Keratinocyte (primary cell): ENCODE results near the gene SEMA3E. TPM values are rescaled to one million over a fixed set of nuclear protein-coding genes. Genes with fewer than 3 reads are reported as not detected.

Source experiments
- DNase-seq: peaks from one replicate; pipeline ENCODE4 v3.0.0-alpha.2; 2011; ENCODE audit warnings: low read depth, missing footprints, low spot score
- FAIRE-seq: peaks from 2 replicates; lab custom pipeline; 2011; peaks lifted over from hg19 to GRCh38; lab: Jason Lieb, UNC
- H2AFZ ChIP-seq: 2 replicates; pipeline ENCODE4 v1.6.0; 2012; ENCODE audit warnings: low read length, control low read depth, inconsistent platforms; ENCODE audit not compliant: control insufficient read depth
- H3K27ac ChIP-seq: 2 replicates; pipeline ENCODE4 v1.5.1; 2011; ENCODE audit warnings: low read length; ENCODE audit not compliant: control insufficient read depth, insufficient read depth
- H3K27me3 ChIP-seq: 3 replicates; pipeline ENCODE4 v1.6.0; 2011; ENCODE audit warnings: low read length; ENCODE audit not compliant: control insufficient read depth, insufficient read depth; ENCODE audit errors: extremely low read depth
- H3K36me3 ChIP-seq, 2 experiments: 2 replicates in 1 of 2; 3 replicates in 1 of 2; pipeline ENCODE4 v1.5.1; 2011; ENCODE audit warnings: low read length in 2 of 2, mild to moderate bottlenecking in 1 of 2; ENCODE audit not compliant: control insufficient read depth in 2 of 2, insufficient read depth in 2 of 2; ENCODE audit errors: extremely low read depth in 1 of 2
- H3K4me1 ChIP-seq: 3 replicates; pipeline ENCODE4 v1.5.1; 2011; ENCODE audit warnings: low read length; ENCODE audit not compliant: control insufficient read depth, insufficient read depth; ENCODE audit errors: extremely low read depth
- H3K4me2 ChIP-seq: 3 replicates; pipeline ENCODE4 v1.6.0; 2011; ENCODE audit warnings: low read depth, low read length; ENCODE audit not compliant: control insufficient read depth, insufficient read depth; ENCODE audit errors: extremely low read depth
- H3K4me3 ChIP-seq, 3 experiments: fragments of 200-600 bp in 1 of 3; sonication (generic) in 1 of 3; 2 replicates in 2 of 3; 3 replicates in 1 of 3; pipeline ENCODE4 v1.5.1; 2011 to 2016; ENCODE audit warnings: low read length in 3 of 3, mild to moderate bottlenecking in 3 of 3, control low read depth in 2 of 3, inconsistent platforms in 1 of 3, low read depth in 1 of 3, mixed read lengths in 1 of 3, mixed run types in 1 of 3, moderate library complexity in 1 of 3; ENCODE audit not compliant: control insufficient read depth in 2 of 3, insufficient read depth in 2 of 3; ENCODE audit errors: extremely low read depth in 1 of 3
- H3K79me2 ChIP-seq: 2 replicates; pipeline ENCODE4 v1.6.0; 2012; ENCODE audit warnings: low read length; ENCODE audit not compliant: control insufficient read depth, insufficient read depth
- H3K9ac ChIP-seq: 3 replicates; pipeline ENCODE4 v1.6.0; 2011; ENCODE audit warnings: low read length; ENCODE audit not compliant: control insufficient read depth, insufficient read depth; ENCODE audit errors: extremely low read depth
- H3K9me1 ChIP-seq: 3 replicates; pipeline ENCODE4 v1.6.0; 2011; ENCODE audit warnings: low read length; ENCODE audit not compliant: control insufficient read depth, insufficient read depth; ENCODE audit errors: extremely low read depth
- H3K9me3 ChIP-seq: 2 replicates; pipeline ENCODE4 v1.5.1; 2012; ENCODE audit warnings: low read depth, low read length; ENCODE audit not compliant: control insufficient read depth
- H4K20me1 ChIP-seq: 3 replicates; pipeline ENCODE4 v1.6.0; 2011; ENCODE audit warnings: low read length; ENCODE audit not compliant: control insufficient read depth, insufficient read depth; ENCODE audit errors: extremely low read depth
- EZH2 ChIP-seq: IDR thresholded peaks from one replicate; pipeline ENCODE4 v1.6.1; 2012; ENCODE audit warnings: inconsistent platforms, mild to moderate bottlenecking, low read length, moderate library complexity
- dilution Hi-C: fragments of 300-500 bp; cut with MboI; formaldehyde crosslinking; loops from one replicate; pipeline ENCODE4 v1.7.0; 2020; ENCODE audit warnings: low sequenced_read_pairs; ENCODE audit not compliant: extremely low pct_ligation_motif_present
- polyA plus RNA-seq, 5 experiments: library from polyadenylated mRNA; depleted of rRNA in 3 of 5; stranded (reverse) in 3 of 5; stranded (forward) in 1 of 5; unstranded in 1 of 5; fragments of >200 nt; gene quantifications; 1 replicate in 1 of 5; 2 replicates in 3 of 5; 3 replicates in 1 of 5; pipeline versions ENCODE4 v1.2.1 to v1.2.3, GENCODE V29; 2011 to 2012; ENCODE audit warnings: missing spikeins in 2 of 5, low read depth in 1 of 5, low replicate concordance in 1 of 5
- TF ChIP-seq, protein P1 (sequence below), 3 experiments: IDR thresholded peaks in 1 of 3; conservative IDR thresholded peaks in 1 of 3; optimal IDR thresholded peaks in 1 of 3; 2 replicates in 2 of 3; 3 replicates in 1 of 3; pipeline versions ENCODE3 to v1.5.1; 2011; ENCODE audit warnings: low read length in 3 of 3, mild to moderate bottlenecking in 3 of 3, moderate library complexity in 2 of 3, control low read depth in 1 of 3, inconsistent platforms in 1 of 3; ENCODE audit not compliant: insufficient read depth in 2 of 3; ENCODE audit errors: extremely low read depth in 1 of 3

Gene SEMA3E
- polyA plus RNA-seq, 1 donor (not counting 4 experiments of a cell fraction or from before 2014, with no cell fraction given): 0.21 TPM

DNA sequence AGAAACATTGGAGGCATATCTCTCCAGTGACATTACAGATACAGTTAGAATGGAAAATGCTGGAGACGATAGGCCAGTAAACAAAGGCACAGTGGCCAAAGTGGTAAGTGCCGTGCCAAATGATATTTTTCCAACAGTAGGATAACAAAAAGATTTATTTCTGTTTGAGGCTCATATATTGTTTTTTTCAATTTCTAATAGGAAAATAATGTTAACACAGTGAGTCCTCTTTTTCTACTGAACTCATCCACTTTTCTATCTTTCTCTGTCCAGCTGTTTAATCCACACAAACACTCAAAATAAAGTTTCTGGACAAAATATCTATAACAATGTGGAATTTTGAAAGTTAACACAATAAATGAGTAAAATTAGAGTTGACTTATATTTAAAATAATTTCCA lies 201.3 kb downstream of the SEMA3E start:
- Histone ChIP-seq H3K27me3 (no peaks in the 10 kb centered on the region), H3K9me3 (no peaks in the 10 kb centered on the region), H3K4me2 (no peak overlapping the region), H3K27ac (no peak overlapping the region), H3K4me1 (no peaks in the 10 kb centered on the region), H3K36me3 (no peaks in the 10 kb centered on the region), H3K79me2 (no peaks in the 10 kb centered on the region), H3K9me1 (no peaks in the 10 kb centered on the region), H4K20me1 (no peaks in the 10 kb centered on the region), H3K4me3 (no peak overlapping the region), H2AFZ (no peak overlapping the region), H3K9ac (no peak overlapping the region)
- no peak for FAIRE-seq
- no peak for DNase-seq
- dilution Hi-C loops: no loop called here
- TF ChIP-seq, protein P1, sequence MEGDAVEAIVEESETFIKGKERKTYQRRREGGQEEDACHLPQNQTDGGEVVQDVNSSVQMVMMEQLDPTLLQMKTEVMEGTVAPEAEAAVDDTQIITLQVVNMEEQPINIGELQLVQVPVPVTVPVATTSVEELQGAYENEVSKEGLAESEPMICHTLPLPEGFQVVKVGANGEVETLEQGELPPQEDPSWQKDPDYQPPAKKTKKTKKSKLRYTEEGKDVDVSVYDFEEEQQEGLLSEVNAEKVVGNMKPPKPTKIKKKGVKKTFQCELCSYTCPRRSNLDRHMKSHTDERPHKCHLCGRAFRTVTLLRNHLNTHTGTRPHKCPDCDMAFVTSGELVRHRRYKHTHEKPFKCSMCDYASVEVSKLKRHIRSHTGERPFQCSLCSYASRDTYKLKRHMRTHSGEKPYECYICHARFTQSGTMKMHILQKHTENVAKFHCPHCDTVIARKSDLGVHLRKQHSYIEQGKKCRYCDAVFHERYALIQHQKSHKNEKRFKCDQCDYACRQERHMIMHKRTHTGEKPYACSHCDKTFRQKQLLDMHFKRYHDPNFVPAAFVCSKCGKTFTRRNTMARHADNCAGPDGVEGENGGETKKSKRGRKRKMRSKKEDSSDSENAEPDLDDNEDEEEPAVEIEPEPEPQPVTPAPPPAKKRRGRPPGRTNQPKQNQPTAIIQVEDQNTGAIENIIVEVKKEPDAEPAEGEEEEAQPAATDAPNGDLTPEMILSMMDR (optimal IDR thresholded peaks at IDR 0.05 in 1 of 3, IDR thresholded peaks at IDR 0.05 in 1 of 3, conservative IDR thresholded peaks at IDR 0.05 in 1 of 3; ENCODE audit: extremely low read depth in 1 of 3, insufficient read depth in 2 of 3, low read length in 3 of 3): no peak
- TF ChIP-seq EZH2: no peak

DNA sequence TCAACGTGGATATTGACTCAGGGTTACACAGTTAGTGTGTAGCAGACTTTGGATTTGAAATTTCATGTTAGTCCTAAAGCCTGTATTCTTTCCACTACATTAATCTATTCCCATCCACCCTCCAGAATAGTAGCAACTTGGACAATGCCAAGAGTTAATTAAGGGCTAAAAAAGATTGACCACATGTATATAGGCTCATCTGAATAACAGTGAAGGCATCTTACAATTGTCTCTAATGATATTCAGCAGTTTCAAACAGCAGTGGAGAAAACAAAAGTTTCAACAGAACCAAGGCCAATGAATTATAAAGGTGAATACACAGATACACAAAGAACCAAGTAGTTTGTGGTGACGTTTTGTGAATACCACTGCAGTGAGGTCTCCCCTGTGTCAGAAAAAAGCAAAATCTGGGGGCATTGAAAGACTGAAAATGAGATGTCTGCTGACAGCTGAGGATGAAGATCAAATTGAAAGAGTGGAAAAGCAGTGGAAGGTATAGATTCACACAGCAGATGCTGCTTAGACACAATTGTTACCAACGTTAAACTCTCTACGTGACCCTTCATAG lies 202.8 kb downstream of the SEMA3E start:
- no peak overlapping the region for H3K9ac ChIP-seq
- no peak overlapping the region for H3K27ac ChIP-seq
- H4K20me1 ChIP-seq: no peaks in the 10 kb centered on the region
- no peak overlapping the region for H3K4me2 ChIP-seq
- no peaks in the 10 kb centered on the region for H3K79me2 ChIP-seq
- DNase-seq: no peak
- no peaks in the 10 kb centered on the region for H3K4me1 ChIP-seq
- H3K9me3 ChIP-seq: no peaks in the 10 kb centered on the region
- no peaks in the 10 kb centered on the region for H3K9me1 ChIP-seq
- H3K27me3 ChIP-seq: no peaks in the 10 kb centered on the region
- FAIRE-seq: no peak
- no peak overlapping the region for H2AFZ ChIP-seq
- TF ChIP-seq, protein P1 (optimal IDR thresholded peaks at IDR 0.05 in 1 of 3, IDR thresholded peaks at IDR 0.05 in 1 of 3, conservative IDR thresholded peaks at IDR 0.05 in 1 of 3; ENCODE audit: extremely low read depth in 1 of 3, insufficient read depth in 2 of 3, low read length in 3 of 3): no peak
- dilution Hi-C loops: no loop called here
- H3K4me3 ChIP-seq: no peak overlapping the region
- no peaks in the 10 kb centered on the region for H3K36me3 ChIP-seq
